GM12878 (cell line): ENCODE measurements around the gene RDH16. TPM values are rescaled to one million over a fixed set of nuclear protein-coding genes. Genes with fewer than 3 reads are reported as not detected.

ENCODE experiments used
- ATAC-seq: fragments of 200-7000 bp; cut with Tn5 transposase; 3 replicates; pipeline ENCODE4 v1.9.1; 2020; ENCODE audit warnings: mild to moderate bottlenecking, moderate library complexity
- BruUV-seq: library from RNA; stranded (reverse); fragments of 400-500 nt; replicated peaks from 2 replicates; lab custom pipeline; 2021; lab: Mats Ljungman, UMichigan
- CTCF ChIA-PET: fragments of 300-600 bp; sonication (Branson Sonifier 250); formaldehyde crosslinking; extraction: SDS; loops from one replicate; lab custom pipeline; 2021; ENCODE audit warnings: inconsistent platforms; lab: Yijun Ruan, JAX
- POLR2A ChIA-PET: fragments of 350-600 bp; formaldehyde crosslinking; extraction: SDS; loops from one replicate; lab custom pipeline; 2021; ENCODE audit warnings: inconsistent platforms; lab: Charles Lee
- RAD21 ChIA-PET: fragments of 300-600 bp; sonication (Branson Sonifier 250); formaldehyde crosslinking; loops from one replicate; lab custom pipeline; 2023; ENCODE audit warnings: antibody characterized with exemption; ENCODE audit not compliant: unreplicated experiment; lab: Charles Lee
- SMC1A ChIA-PET: fragments of 300-600 bp; sonication (Branson Sonifier 250); formaldehyde crosslinking; loops from one replicate; lab custom pipeline; 2023; ENCODE audit not compliant: unreplicated experiment, uncharacterized antibody; lab: Charles Lee
- DNase-seq: peaks from one replicate; pipeline ENCODE4 v3.0.0-alpha.2; 2011; ENCODE audit warnings: low read depth, low spot score
- FAIRE-seq: peaks from 3 replicates; lab custom pipeline; 2011; peaks lifted over from hg19 to GRCh38; lab: Jason Lieb, UNC
- H2AFZ ChIP-seq: 2 replicates; pipeline ENCODE4 v1.6.0; 2011; ENCODE audit warnings: low read depth, low read length, control low read depth; ENCODE audit not compliant: control insufficient read depth
- H3K27ac ChIP-seq: 2 replicates; pipeline ENCODE4 v1.5.1; 2011; ENCODE audit warnings: control low read depth; ENCODE audit not compliant: control insufficient read depth, insufficient read depth
- H3K27me3 ChIP-seq, 2 experiments: replicated peaks in 1 of 2; 2 replicates each; pipeline versions ENCODE4 v1.6.0 to v1.6.1; 2011; ENCODE audit warnings: low read length in 1 of 2; ENCODE audit not compliant: control insufficient read depth in 2 of 2, insufficient read depth in 2 of 2
- H3K36me3 ChIP-seq, 2 experiments: 2 replicates each; pipeline ENCODE4 v1.5.1; 2011; ENCODE audit warnings: low read length in 1 of 2; ENCODE audit not compliant: control insufficient read depth in 2 of 2, insufficient read depth in 2 of 2
- H3K4me1 ChIP-seq: 2 replicates; pipeline ENCODE4 v1.6.1; 2011; ENCODE audit warnings: mild to moderate bottlenecking, low read length, moderate library complexity, mixed read lengths; ENCODE audit not compliant: control insufficient read depth, insufficient read depth
- H3K4me2 ChIP-seq: 2 replicates; pipeline ENCODE4 v1.6.0; 2011; ENCODE audit warnings: control low read depth; ENCODE audit not compliant: control insufficient read depth, insufficient read depth
- H3K4me3 ChIP-seq: fragments of 200-600 bp; sonication (generic); 2 replicates; pipeline ENCODE4 v1.5.1; 2016
- H3K79me2 ChIP-seq: 2 replicates; pipeline ENCODE4 v1.6.0; 2011; ENCODE audit warnings: low read length; ENCODE audit not compliant: control insufficient read depth, insufficient read depth
- H3K9ac ChIP-seq: 2 replicates; pipeline ENCODE4 v1.8.0; 2011; ENCODE audit warnings: low read length, control low read depth, mixed read lengths; ENCODE audit not compliant: control insufficient read depth, insufficient read depth
- H3K9me3 ChIP-seq: replicated peaks from 3 replicates; pipeline ENCODE4 v1.5.1; 2011; ENCODE audit warnings: mild to moderate bottlenecking, low read length; ENCODE audit not compliant: control insufficient read depth, insufficient read depth
- H4K20me1 ChIP-seq: 2 replicates; pipeline ENCODE4 v1.6.0; 2011; ENCODE audit not compliant: control insufficient read depth, insufficient read depth
- BHLHE40 ChIP-seq, 2 experiments: fragments of 450-650 bp in 1 of 2; IDR thresholded peaks; 2 replicates each; pipeline ENCODE4 v1.6.1; 2011 to 2017; ENCODE audit warnings: low read depth in 2 of 2, borderline replicate concordance in 1 of 2, improper control_type of control experiment in 1 of 2, low read length in 1 of 2, mild to moderate bottlenecking in 1 of 2
- CTCF ChIP-seq, 3 experiments: IDR thresholded peaks in 2 of 3; conservative IDR thresholded peaks in 1 of 3; 2 replicates each; pipeline ENCODE4 v1.5.1; 2011; ENCODE audit warnings: low read depth in 3 of 3, low read length in 3 of 3, mild to moderate bottlenecking in 3 of 3, control low read depth in 2 of 3, moderate library complexity in 2 of 3, inconsistent platforms in 1 of 3, mixed read lengths in 1 of 3; ENCODE audit not compliant: control insufficient read depth in 2 of 3, insufficient read depth in 1 of 3; ENCODE audit errors: extremely low read depth in 1 of 3
- EED ChIP-seq: sonication (generic); IDR thresholded peaks from 2 replicates; pipeline ENCODE4 v1.6.1; 2016; ENCODE audit warnings: antibody characterized with exemption, low read depth
- MEF2B ChIP-seq: fragments of 450-650 bp; IDR thresholded peaks from 2 replicates; pipeline ENCODE4 v1.6.1; 2018; ENCODE audit warnings: mild to moderate bottlenecking, moderate library complexity; ENCODE audit not compliant: partially characterized antibody, poor library complexity, severe bottlenecking
- NRF1 ChIP-seq: conservative IDR thresholded peaks from 2 replicates; pipeline ENCODE4 v1.6.1; 2011; ENCODE audit warnings: mild to moderate bottlenecking, low read depth, low read length, improper control_type of control experiment
- POU2F2 ChIP-seq: IDR thresholded peaks from 3 replicates; pipeline ENCODE4 v1.6.1; 2011; ENCODE audit warnings: low read depth, mild to moderate bottlenecking, low read length, borderline replicate concordance
- PRDM15 ChIP-seq: fragments of 450-650 bp; formaldehyde crosslinking; IDR thresholded peaks from 2 replicates; pipeline ENCODE4 v1.4.0; 2020; ENCODE audit warnings: mild to moderate bottlenecking, moderate library complexity
- RAD21 ChIP-seq: IDR thresholded peaks from 2 replicates; pipeline ENCODE4 v1.6.1; 2011; ENCODE audit warnings: mild to moderate bottlenecking, low read depth, low read length, moderate library complexity; ENCODE audit not compliant: insufficient read depth
- RFX5 ChIP-seq: IDR thresholded peaks from 2 replicates; pipeline ENCODE4 v1.6.1; 2011; ENCODE audit warnings: low read depth, low read length, improper control_type of control experiment
- SMC3 ChIP-seq: IDR thresholded peaks from 2 replicates; pipeline ENCODE4 v1.6.1; 2011; ENCODE audit warnings: low read length, improper control_type of control experiment, borderline replicate concordance
- SREBF2 ChIP-seq: IDR thresholded peaks from 2 replicates; pipeline ENCODE4 v1.6.1; 2012; ENCODE audit warnings: mild to moderate bottlenecking, low read length
- YY1 ChIP-seq: IDR thresholded peaks from 2 replicates; pipeline ENCODE4 v1.6.1; 2011; ENCODE audit warnings: low read depth, mild to moderate bottlenecking, low read length
- ZNF24 ChIP-seq: fragments of 450-650 bp; IDR thresholded peaks from 2 replicates; pipeline ENCODE4 v1.6.1; 2017; ENCODE audit warnings: antibody characterized with exemption, mild to moderate bottlenecking
- ZNF274 ChIP-seq: IDR thresholded peaks from one replicate; pipeline ENCODE4 v1.8.0; 2011; ENCODE audit not compliant: insufficient read length, insufficient read depth
- WGBS: methylation state at CpG from one replicate; pipeline ENCODE4 v1.1.6; 2016; ENCODE audit warnings: low lambda C conversion rate; ENCODE audit not compliant: insufficient replicate concordance, insufficient coverage; ENCODE audit errors: missing lambda C conversion rate; 5-methylcytosine and 5-hydroxymethylcytosine counted together
- in situ Hi-C: fragments of 300-500 bp; cut with MboI; formaldehyde crosslinking; loops from 9 replicates; pipeline ENCODE4 v1.14.3; 2018; ENCODE audit warnings: mixed read lengths
- intact Hi-C: fragments of 100-400 bp; cut with micrococcal nuclease; formaldehyde crosslinking; loops from one replicate; pipeline ENCODE4 v1.14.2; 2022; ENCODE audit not compliant: unreplicated experiment
- polyA plus RNA-seq, 11 experiments: library from polyadenylated mRNA; depleted of rRNA in 4 of 11; unstranded in 6 of 11; stranded (reverse) in 5 of 11; fragments of >200 nt; fragmentation: Nextera tagmentation in 4 of 11; fragmentation: Illumina TruSeq in 1 of 11; extraction: Ambion mirVana in 4 of 11; extraction: Trizol in 1 of 11; gene quantifications; 1 replicate in 1 of 11; 2 replicates in 10 of 11; pipeline versions ENCODE4 v1.2.1 to v1.2.3, GENCODE V29; 2011 to 2016; ENCODE audit warnings: inconsistent platforms in 2 of 11, missing spikeins in 2 of 11, low read depth in 1 of 11
- total RNA-seq, 4 experiments: library from RNA; depleted of rRNA in 3 of 4; stranded (reverse); fragments of >200 nt in 3 of 4; fragmentation: Illumina TruSeq in 1 of 4; extraction: Trizol in 1 of 4; gene quantifications; 2 replicates each; pipeline versions ENCODE4 v1.2.1 to v1.2.3, GENCODE V29; 2013 to 2021
- TF ChIP-seq, protein P1 (sequence below): fragments of 450-650 bp; IDR thresholded peaks from 2 replicates; pipeline ENCODE4 v1.6.1; 2017; ENCODE audit warnings: low read depth, mild to moderate bottlenecking, moderate library complexity

The RDH16 gene
- total and polyA plus RNA-seq, 10 of the 15 experiments (the other 5 are each of a cell fraction or from before 2014, with no cell fraction given) = 0.04 to 0.31 (median 0.06) TPM

GRCh38 chr12:56987551-56988053 is 30.2 kb upstream of the RDH16 start:
- H3K4me2 ChIP-seq = no peak overlapping the region
- in situ Hi-C loops = loop anchor here (5.0 kb wide), 1 partner anchor 150 kb away; no protein-coding TSS in a partner anchor
- intact Hi-C loops = loop anchor here (1.0 kb wide), 2 partner anchors 147 to 230 kb away; no protein-coding TSS in a partner anchor
- TF ChIP-seq YY1 (peak; percentile 67; the same call in 1 of the 2 replicates), CTCF (IDR thresholded peaks at IDR 0.05 in 2 of 3, conservative IDR thresholded peaks at IDR 0.05 in 1 of 3; ENCODE audit: control insufficient read depth in 2 of 3, extremely low read depth in 1 of 3, insufficient read depth in 1 of 3, low read depth in 3 of 3, low read length in 3 of 3) (peak; percentile 93 to 97 (median 96)), MEF2B (no peak), RAD21 (peak; percentile 88), EED (peak; percentile 50; the same call in 1 of the 2 replicates), RFX5 (no peak), NRF1 (no peak), BHLHE40 (IDR thresholded peaks at IDR 0.05; ENCODE audit: borderline replicate concordance in 1 of 2, low read depth in 2 of 2, low read length in 1 of 2) (0 out of 4 replicates have a peak, but pooled peaks of 1 of the 2 experiments have one; percentile 9), ZNF274 (no peak), POU2F2 (0 out of 3 replicates have a peak, but pooled peaks have one; percentile 9), SMC3 (peak; percentile 92), PRDM15 (CRISPR knock-in tag) (no peak), ZNF24 (peak; percentile 6; the same call in 1 of the 2 replicates), SREBF2 (no peak)
- TF ChIP-seq, protein P1, sequence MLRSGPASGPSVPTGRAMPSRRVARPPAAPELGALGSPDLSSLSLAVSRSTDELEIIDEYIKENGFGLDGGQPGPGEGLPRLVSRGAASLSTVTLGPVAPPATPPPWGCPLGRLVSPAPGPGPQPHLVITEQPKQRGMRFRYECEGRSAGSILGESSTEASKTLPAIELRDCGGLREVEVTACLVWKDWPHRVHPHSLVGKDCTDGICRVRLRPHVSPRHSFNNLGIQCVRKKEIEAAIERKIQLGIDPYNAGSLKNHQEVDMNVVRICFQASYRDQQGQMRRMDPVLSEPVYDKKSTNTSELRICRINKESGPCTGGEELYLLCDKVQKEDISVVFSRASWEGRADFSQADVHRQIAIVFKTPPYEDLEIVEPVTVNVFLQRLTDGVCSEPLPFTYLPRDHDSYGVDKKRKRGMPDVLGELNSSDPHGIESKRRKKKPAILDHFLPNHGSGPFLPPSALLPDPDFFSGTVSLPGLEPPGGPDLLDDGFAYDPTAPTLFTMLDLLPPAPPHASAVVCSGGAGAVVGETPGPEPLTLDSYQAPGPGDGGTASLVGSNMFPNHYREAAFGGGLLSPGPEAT = no peak

More at GRCh38 chr12:56987551-56988053, 30.2 kb upstream of the RDH16 start:
- Histone ChIP-seq H3K27me3 (no peaks in the 10 kb centered on the region), H3K36me3 (no peaks in the 10 kb centered on the region), H3K4me1 (peaks cover 18% of the 10 kb centered on the region), H3K27ac (no peak overlapping the region), H2AFZ (peak overlapping the region; percentile 31; the same call in 1 of the 2 replicates), H4K20me1 (no peaks in the 10 kb centered on the region), H3K9me3 (no peaks in the 10 kb centered on the region), H3K9ac (no peak overlapping the region), H3K4me3 (no peak overlapping the region), H3K79me2 (no peaks in the 10 kb centered on the region)
- DNase-seq (no peak), ATAC-seq (peak; percentile 90), FAIRE-seq (peak; percentile 18)
- CTCF ChIA-PET = interaction anchor here (0.6 to 4.9 kb wide), 24 partner anchors 11 to 683 kb away, joined by 3 to 144 read pairs (median 4); partner anchors contain the start of genes HSD17B6, NACA, STAT6 and ZBTB39
- SMC1A ChIA-PET = interaction anchor here (0.9 to 3.5 kb wide), 10 partner anchors 13 to 371 kb away, joined by 3 to 37 read pairs (median 8); partner anchors contain the start of genes HSD17B6 and ZBTB39
- no TSS peak for BruUV-seq
- 11% methylated on average over 11 of the region's 11 CpGs for WGBS
- POLR2A ChIA-PET = interaction anchor here (0.6 kb wide), 1 partner anchor 210 kb away, joined by 5 read pairs; no protein-coding TSS in a partner anchor
- RAD21 ChIA-PET = interaction anchor here (0.6 to 4.2 kb wide), 14 partner anchors 11 to 351 kb away, joined by 3 to 29 read pairs (median 4); partner anchors contain the start of genes HSD17B6 and STAT6
